GM12878 (cell line): ENCODE data around the gene TMC4. TPM values are rescaled to one million over a fixed set of nuclear protein-coding genes. Genes with fewer than 3 reads are reported as not detected.

ENCODE experiments used
- BCL11A ChIP-seq: IDR thresholded peaks from 2 replicates; pipeline ENCODE4 v1.6.1; 2011; ENCODE audit warnings: low read depth, low read length
- BCLAF1 ChIP-seq: fragments of 450-650 bp; IDR thresholded peaks from 2 replicates; pipeline ENCODE4 v1.6.1; 2017; ENCODE audit warnings: antibody characterized with exemption, mild to moderate bottlenecking, moderate library complexity
- CHD1 ChIP-seq: IDR thresholded peaks from 2 replicates; pipeline ENCODE4 v1.6.1; 2012; ENCODE audit warnings: low read depth, low read length, improper control_type of control experiment
- CREB1 ChIP-seq: IDR thresholded peaks from 2 replicates; pipeline ENCODE4 v1.6.1; 2012; ENCODE audit warnings: low read depth, mild to moderate bottlenecking, inconsistent platforms
- CREM ChIP-seq: IDR thresholded peaks from 2 replicates; pipeline ENCODE4 v1.6.1; 2014; ENCODE audit warnings: antibody characterized with exemption, low read depth
- HDAC6 ChIP-seq: fragments of 200-600 bp; sonication (generic); IDR thresholded peaks from one replicate; pipeline ENCODE4 v1.8.0; 2017; ENCODE audit warnings: antibody characterized with exemption; ENCODE audit not compliant: unreplicated experiment
- IKZF2 ChIP-seq, 2 experiments: fragments of 450-650 bp; IDR thresholded peaks; 2 replicates each; pipeline ENCODE4 v1.6.1; 2017; ENCODE audit warnings: mild to moderate bottlenecking in 2 of 2, moderate library complexity in 2 of 2
- KAT2A ChIP-seq: conservative IDR thresholded peaks from 2 replicates; pipeline ENCODE4 v1.6.1; 2011; ENCODE audit warnings: low read depth, low read length; ENCODE audit not compliant: control insufficient read depth
- MYC ChIP-seq: IDR thresholded peaks from 2 replicates; pipeline ENCODE4 v1.6.1; 2011; ENCODE audit warnings: mild to moderate bottlenecking, low read length, moderate library complexity, inconsistent platforms; ENCODE audit not compliant: insufficient read depth, insufficient replicate concordance, insufficient read length, severe bottlenecking
- PBX3 ChIP-seq: IDR thresholded peaks from 2 replicates; pipeline ENCODE4 v1.6.1; 2011; ENCODE audit warnings: mild to moderate bottlenecking, low read depth, low read length, moderate library complexity; ENCODE audit not compliant: insufficient replicate concordance
- RAD21 ChIP-seq: IDR thresholded peaks from 2 replicates; pipeline ENCODE4 v1.6.1; 2011; ENCODE audit warnings: mild to moderate bottlenecking, low read depth, low read length, moderate library complexity; ENCODE audit not compliant: insufficient read depth
- TCF7 ChIP-seq: IDR thresholded peaks from 2 replicates; pipeline ENCODE4 v1.6.1; 2014; ENCODE audit warnings: antibody characterized with exemption, borderline replicate concordance
- ZBTB4 ChIP-seq: fragments of 450-650 bp; formaldehyde crosslinking; IDR thresholded peaks from 2 replicates; pipeline ENCODE4 v1.4.0; 2022; ENCODE audit warnings: mild to moderate bottlenecking, moderate library complexity
- ZNF217 ChIP-seq: fragments of 450-650 bp; IDR thresholded peaks from 2 replicates; pipeline ENCODE4 v1.6.1; 2017; ENCODE audit warnings: antibody characterized with exemption, mild to moderate bottlenecking
- ZSCAN29 ChIP-seq: fragments of 450-650 bp; IDR thresholded peaks from 2 replicates; pipeline ENCODE4 v1.6.1; 2017; ENCODE audit warnings: mild to moderate bottlenecking, moderate library complexity
- polyA plus RNA-seq, 11 experiments: library from polyadenylated mRNA; depleted of rRNA in 4 of 11; unstranded in 6 of 11; stranded (reverse) in 5 of 11; fragments of >200 nt; fragmentation: Nextera tagmentation in 4 of 11; fragmentation: Illumina TruSeq in 1 of 11; extraction: Ambion mirVana in 4 of 11; extraction: Trizol in 1 of 11; gene quantifications; 1 replicate in 1 of 11; 2 replicates in 10 of 11; pipeline versions ENCODE4 v1.2.1 to v1.2.3, GENCODE V29; 2011 to 2016; ENCODE audit warnings: inconsistent platforms in 2 of 11, missing spikeins in 2 of 11, low read depth in 1 of 11
- total RNA-seq, 4 experiments: library from RNA; depleted of rRNA in 3 of 4; stranded (reverse); fragments of >200 nt in 3 of 4; fragmentation: Illumina TruSeq in 1 of 4; extraction: Trizol in 1 of 4; gene quantifications; 2 replicates each; pipeline versions ENCODE4 v1.2.1 to v1.2.3, GENCODE V29; 2013 to 2021
- TF ChIP-seq, protein P1 (sequence below): fragments of 450-650 bp; IDR thresholded peaks from 2 replicates; pipeline ENCODE4 v1.6.1; 2017; ENCODE audit warnings: mild to moderate bottlenecking, low read depth, inconsistent platforms; ENCODE audit not compliant: poor library complexity, severe bottlenecking
- TF ChIP-seq, protein P2 (sequence below): IDR thresholded peaks from 2 replicates; pipeline ENCODE4 v1.6.1; 2011; ENCODE audit warnings: low read depth, low read length, improper control_type of control experiment, borderline replicate concordance

The TMC4 gene
- total and polyA plus RNA-seq, 10 of the 15 experiments (the other 5 are each of a cell fraction or from before 2014, with no cell fraction given): 0.33 to 0.83 (median 0.74) TPM; not detected in 7

GRCh38 chr19:54136864-54137698 lies 35.9 kb downstream of the TMC4 start (continued):
- TF ChIP-seq BCLAF1 (no peak), ZBTB4 (no peak), PBX3 (peak; percentile 95), IKZF2 (IDR thresholded peaks at IDR 0.05) (no peak), BCL11A (no peak), HDAC6 (no peak), CREM (peak; percentile 67), CREB1 (peak; percentile 70), MYC (no peak), RAD21 (no peak), CHD1 (no peak), KAT2A (no peak), ZSCAN29 (no peak), ZNF217 (no peak), TCF7 (no peak)
- TF ChIP-seq, protein P1, sequence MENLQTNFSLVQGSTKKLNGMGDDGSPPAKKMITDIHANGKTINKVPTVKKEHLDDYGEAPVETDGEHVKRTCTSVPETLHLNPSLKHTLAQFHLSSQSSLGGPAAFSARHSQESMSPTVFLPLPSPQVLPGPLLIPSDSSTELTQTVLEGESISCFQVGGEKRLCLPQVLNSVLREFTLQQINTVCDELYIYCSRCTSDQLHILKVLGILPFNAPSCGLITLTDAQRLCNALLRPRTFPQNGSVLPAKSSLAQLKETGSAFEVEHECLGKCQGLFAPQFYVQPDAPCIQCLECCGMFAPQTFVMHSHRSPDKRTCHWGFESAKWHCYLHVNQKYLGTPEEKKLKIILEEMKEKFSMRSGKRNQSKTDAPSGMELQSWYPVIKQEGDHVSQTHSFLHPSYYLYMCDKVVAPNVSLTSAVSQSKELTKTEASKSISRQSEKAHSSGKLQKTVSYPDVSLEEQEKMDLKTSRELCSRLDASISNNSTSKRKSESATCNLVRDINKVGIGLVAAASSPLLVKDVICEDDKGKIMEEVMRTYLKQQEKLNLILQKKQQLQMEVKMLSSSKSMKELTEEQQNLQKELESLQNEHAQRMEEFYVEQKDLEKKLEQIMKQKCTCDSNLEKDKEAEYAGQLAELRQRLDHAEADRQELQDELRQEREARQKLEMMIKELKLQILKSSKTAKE: peak; percentile 85
- TF ChIP-seq, protein P2, sequence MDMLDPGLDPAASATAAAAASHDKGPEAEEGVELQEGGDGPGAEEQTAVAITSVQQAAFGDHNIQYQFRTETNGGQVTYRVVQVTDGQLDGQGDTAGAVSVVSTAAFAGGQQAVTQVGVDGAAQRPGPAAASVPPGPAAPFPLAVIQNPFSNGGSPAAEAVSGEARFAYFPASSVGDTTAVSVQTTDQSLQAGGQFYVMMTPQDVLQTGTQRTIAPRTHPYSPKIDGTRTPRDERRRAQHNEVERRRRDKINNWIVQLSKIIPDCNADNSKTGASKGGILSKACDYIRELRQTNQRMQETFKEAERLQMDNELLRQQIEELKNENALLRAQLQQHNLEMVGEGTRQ: no peak
